SH-SY5Y (cell line): ENCODE measurements around the gene SH3GL2.

ENCODE experiments used
- GATA2 ChIP-seq: IDR thresholded peaks from 2 replicates; pipeline ENCODE4 v1.6.1; 2011; ENCODE audit warnings: mild to moderate bottlenecking, low read depth, low read length
- GATA3 ChIP-seq: IDR thresholded peaks from 2 replicates; pipeline ENCODE4 v1.6.1; 2011; ENCODE audit warnings: low read depth, mild to moderate bottlenecking, low read length, moderate library complexity

GRCh38 chr9:17588395-17588794, 9.5 kb downstream of the SH3GL2 start:
- TF ChIP-seq GATA2, result no peak
- TF ChIP-seq GATA3, result no peak
